ENCODE data around the gene ITCH. TPM values are rescaled to one million over a fixed set of nuclear protein-coding genes. Genes with fewer than 3 reads are reported as not detected.
"Not testable (repeated sequence)": the region's sequence is repeated elsewhere in the genome, so short reads cannot be mapped to it uniquely, and the experiment has no call there.

Gene ITCH
- total and polyA plus RNA-seq, 9 donors: 14.0 to 65.8 (median 50.8) TPM

DNA sequence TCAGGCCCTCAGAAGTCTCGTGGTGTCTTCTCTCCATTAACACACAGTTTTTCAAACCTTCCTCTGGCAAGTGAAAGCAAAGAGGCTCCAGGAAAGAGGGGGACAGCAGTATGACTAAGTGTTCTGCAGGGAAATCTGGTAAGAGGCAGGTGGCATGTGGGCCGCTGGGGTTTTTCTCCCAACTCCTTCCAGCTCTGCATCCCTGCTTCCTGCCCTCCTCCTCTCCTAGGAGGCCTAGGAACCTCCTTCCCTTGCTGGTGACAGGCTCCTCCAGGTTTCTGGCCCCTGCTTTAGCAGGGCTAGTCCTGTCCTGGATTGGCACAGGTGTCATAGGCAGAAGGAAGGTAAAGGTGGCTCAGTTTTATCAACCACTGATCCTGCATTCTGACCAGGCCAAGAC is 7.6 kb upstream of the ITCH start:
- intact Hi-C loops (cut with DNase I): no loop called here
- Histone ChIP-seq H3K4me3 (no peak overlapping the region), H3K9me3 (no peaks in the 10 kb centered on the region), H3K27me3 (no peaks in the 10 kb centered on the region), H3K27ac (no peak overlapping the region), H3K36me3 (no peaks in the 10 kb centered on the region), H3K4me1 (ENCODE audit: insufficient read depth) (no peaks in the 10 kb centered on the region)
- TF ChIP-seq EP300 (IDR thresholded peaks at IDR 0.05): no peak
- no peak for TF ChIP-seq POLR2A (IDR thresholded peaks at IDR 0.05)
- no peak for DNase-seq
- 82 to 88% (median 87%) methylated on average over 2 of the region's 2 CpGs for WGBS, 3 donors

- H3K27me3 ChIP-seq; H3K9me3 ChIP-seq; H3K27ac ChIP-seq; H3K36me3 ChIP-seq; H3K4me1 ChIP-seq (ENCODE audit: insufficient read depth); H3K4me3 ChIP-seq; DNase-seq; intact Hi-C loops (cut with DNase I): not testable (repeated sequence)
- WGBS, 3 donors: 92 to 96% (median 96%) methylated on average over 9 of the region's 9 CpGs
Observed at GRCh38 chr20:34359729-34360128, 3.3 kb upstream of the ITCH start.

GRCh38 chr20:34362502-34363061 is 491 bp upstream of the ITCH start:
- DNase-seq: peak in 2 of 5 donors; percentile 26 to 32
- WGBS, 3 donors: 50 to 59% (median 51%) methylated on average over 8 of the region's 8 CpGs
- Histone ChIP-seq H3K4me1 (ENCODE audit: insufficient read depth) (peaks cover 17% of the 10 kb centered on the region), H3K27ac (peak overlapping the region in 1 of 2 donors; percentile 81), H3K9me3 (no peaks in the 10 kb centered on the region), H3K27me3 (no peaks in the 10 kb centered on the region), H3K36me3 (no peaks in the 10 kb centered on the region), H3K4me3 (peak overlapping the region; percentile 85)
- intact Hi-C loops (cut with DNase I): no loop called here
- TF ChIP-seq EP300 (IDR thresholded peaks at IDR 0.05) (no peak), POLR2A (IDR thresholded peaks at IDR 0.05) (no peak)

DNA sequence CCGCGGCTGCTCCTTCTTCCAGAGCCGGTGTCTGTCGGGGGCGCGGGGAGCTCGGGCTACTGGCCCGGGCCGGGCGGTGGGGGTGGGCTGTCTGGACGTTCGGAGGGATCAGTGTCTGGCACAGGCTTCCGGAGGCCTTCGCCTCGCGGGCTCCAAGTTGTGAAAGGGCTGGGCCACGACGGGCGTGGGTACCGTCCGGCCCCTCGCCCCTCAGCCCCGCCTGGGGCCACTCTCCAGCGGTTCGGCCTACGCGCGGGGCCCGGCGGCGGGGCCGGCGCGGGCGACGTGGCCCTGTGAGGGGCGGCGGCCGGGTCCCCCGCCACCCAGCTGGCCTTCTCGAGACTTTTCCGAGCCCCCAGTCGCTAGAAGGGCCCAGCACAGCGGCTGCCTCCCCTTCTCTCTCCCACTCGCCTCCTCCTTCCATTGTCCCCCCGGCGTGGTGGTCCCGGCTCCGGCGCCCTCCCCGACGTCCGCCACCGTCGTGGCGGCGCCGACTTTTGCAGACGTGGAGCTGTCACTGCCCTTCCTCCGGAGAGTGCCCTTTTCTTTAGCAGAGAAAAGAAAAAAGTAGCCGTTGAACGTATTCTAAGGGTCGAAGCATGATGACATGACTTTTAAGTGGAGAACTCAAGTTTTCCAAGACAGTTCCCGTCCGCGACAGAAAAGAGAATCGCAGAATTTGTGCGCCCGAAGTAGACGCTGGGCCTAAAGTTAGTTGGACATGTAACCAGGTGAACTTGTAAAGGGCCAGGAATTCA is 571 bp downstream of the ITCH start:
- DNase-seq: peak in 2 of 5 donors; percentile 14 to 21
- intact Hi-C loops (cut with DNase I): no loop called here

GRCh38 chr20:34364223-34364506 is 1.1 kb downstream of the ITCH start:
- WGBS, 3 donors: 8 to 24% (median 19%) methylated on average over 4 of the region's 4 CpGs
- H3K4me3 ChIP-seq: peak overlapping the region; percentile 85
- H3K27me3 ChIP-seq: no peaks in the 10 kb centered on the region
- DNase-seq: no peak
- no peaks in the 10 kb centered on the region for H3K9me3 ChIP-seq
- intact Hi-C loops (cut with DNase I): no loop called here
- H3K36me3 ChIP-seq: no peaks in the 10 kb centered on the region
- H3K27ac ChIP-seq: no peak overlapping the region
- H3K4me1 ChIP-seq (ENCODE audit: insufficient read depth): peaks cover 21% of the 10 kb centered on the region
- no peak for TF ChIP-seq POLR2A (IDR thresholded peaks at IDR 0.05)
- TF ChIP-seq, protein P1, sequence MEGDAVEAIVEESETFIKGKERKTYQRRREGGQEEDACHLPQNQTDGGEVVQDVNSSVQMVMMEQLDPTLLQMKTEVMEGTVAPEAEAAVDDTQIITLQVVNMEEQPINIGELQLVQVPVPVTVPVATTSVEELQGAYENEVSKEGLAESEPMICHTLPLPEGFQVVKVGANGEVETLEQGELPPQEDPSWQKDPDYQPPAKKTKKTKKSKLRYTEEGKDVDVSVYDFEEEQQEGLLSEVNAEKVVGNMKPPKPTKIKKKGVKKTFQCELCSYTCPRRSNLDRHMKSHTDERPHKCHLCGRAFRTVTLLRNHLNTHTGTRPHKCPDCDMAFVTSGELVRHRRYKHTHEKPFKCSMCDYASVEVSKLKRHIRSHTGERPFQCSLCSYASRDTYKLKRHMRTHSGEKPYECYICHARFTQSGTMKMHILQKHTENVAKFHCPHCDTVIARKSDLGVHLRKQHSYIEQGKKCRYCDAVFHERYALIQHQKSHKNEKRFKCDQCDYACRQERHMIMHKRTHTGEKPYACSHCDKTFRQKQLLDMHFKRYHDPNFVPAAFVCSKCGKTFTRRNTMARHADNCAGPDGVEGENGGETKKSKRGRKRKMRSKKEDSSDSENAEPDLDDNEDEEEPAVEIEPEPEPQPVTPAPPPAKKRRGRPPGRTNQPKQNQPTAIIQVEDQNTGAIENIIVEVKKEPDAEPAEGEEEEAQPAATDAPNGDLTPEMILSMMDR (IDR thresholded peaks at IDR 0.05): no peak
- TF ChIP-seq EP300 (IDR thresholded peaks at IDR 0.05): no peak

More for the DNA sequence above, 571 bp downstream of the ITCH start:
- Histone ChIP-seq H3K27ac (peak overlapping the region; percentile 81 to 88), H3K4me1 (ENCODE audit: insufficient read depth) (peaks cover 21% of the 10 kb centered on the region), H3K4me3 (peak overlapping the region; percentile 85), H3K9me3 (no peaks in the 10 kb centered on the region), H3K27me3 (no peaks in the 10 kb centered on the region), H3K36me3 (no peaks in the 10 kb centered on the region)
- 0 to 2% (median 1%) methylated on average over 38 to 70 of the region's 70 CpGs for WGBS, 3 donors
- TF ChIP-seq POLR2A (IDR thresholded peaks at IDR 0.05) (no peak), EP300 (IDR thresholded peaks at IDR 0.05) (no peak)
- TF ChIP-seq, protein P1 (IDR thresholded peaks at IDR 0.05): no peak

GRCh38 chr20:34365765-34366213 is 2.7 kb downstream of the ITCH start:
- no peaks in the 10 kb centered on the region for H3K36me3 ChIP-seq
- H3K27me3 ChIP-seq: no peaks in the 10 kb centered on the region
- no peak overlapping the region for H3K4me3 ChIP-seq
- WGBS, 3 donors: 81 to 87% (median 84%) methylated on average over 3 of the region's 3 CpGs
- TF ChIP-seq EP300 (IDR thresholded peaks at IDR 0.05) (no peak), POLR2A (IDR thresholded peaks at IDR 0.05) (no peak)
- TF ChIP-seq, protein P1 (IDR thresholded peaks at IDR 0.05): no peak
- no peaks in the 10 kb centered on the region for H3K9me3 ChIP-seq
- intact Hi-C loops (cut with DNase I): no loop called here
- H3K4me1 ChIP-seq (ENCODE audit: insufficient read depth): peaks cover 21% of the 10 kb centered on the region
- no peak overlapping the region for H3K27ac ChIP-seq
- DNase-seq: no peak

Measured in ovary (tissue), 9 donors.